ENCODE results near the gene DGKD.
"Not testable (repeated sequence)": the region's sequence is repeated elsewhere in the genome, so short reads cannot be mapped to it uniquely, and the experiment has no call there.

The DGKD gene, protein sequence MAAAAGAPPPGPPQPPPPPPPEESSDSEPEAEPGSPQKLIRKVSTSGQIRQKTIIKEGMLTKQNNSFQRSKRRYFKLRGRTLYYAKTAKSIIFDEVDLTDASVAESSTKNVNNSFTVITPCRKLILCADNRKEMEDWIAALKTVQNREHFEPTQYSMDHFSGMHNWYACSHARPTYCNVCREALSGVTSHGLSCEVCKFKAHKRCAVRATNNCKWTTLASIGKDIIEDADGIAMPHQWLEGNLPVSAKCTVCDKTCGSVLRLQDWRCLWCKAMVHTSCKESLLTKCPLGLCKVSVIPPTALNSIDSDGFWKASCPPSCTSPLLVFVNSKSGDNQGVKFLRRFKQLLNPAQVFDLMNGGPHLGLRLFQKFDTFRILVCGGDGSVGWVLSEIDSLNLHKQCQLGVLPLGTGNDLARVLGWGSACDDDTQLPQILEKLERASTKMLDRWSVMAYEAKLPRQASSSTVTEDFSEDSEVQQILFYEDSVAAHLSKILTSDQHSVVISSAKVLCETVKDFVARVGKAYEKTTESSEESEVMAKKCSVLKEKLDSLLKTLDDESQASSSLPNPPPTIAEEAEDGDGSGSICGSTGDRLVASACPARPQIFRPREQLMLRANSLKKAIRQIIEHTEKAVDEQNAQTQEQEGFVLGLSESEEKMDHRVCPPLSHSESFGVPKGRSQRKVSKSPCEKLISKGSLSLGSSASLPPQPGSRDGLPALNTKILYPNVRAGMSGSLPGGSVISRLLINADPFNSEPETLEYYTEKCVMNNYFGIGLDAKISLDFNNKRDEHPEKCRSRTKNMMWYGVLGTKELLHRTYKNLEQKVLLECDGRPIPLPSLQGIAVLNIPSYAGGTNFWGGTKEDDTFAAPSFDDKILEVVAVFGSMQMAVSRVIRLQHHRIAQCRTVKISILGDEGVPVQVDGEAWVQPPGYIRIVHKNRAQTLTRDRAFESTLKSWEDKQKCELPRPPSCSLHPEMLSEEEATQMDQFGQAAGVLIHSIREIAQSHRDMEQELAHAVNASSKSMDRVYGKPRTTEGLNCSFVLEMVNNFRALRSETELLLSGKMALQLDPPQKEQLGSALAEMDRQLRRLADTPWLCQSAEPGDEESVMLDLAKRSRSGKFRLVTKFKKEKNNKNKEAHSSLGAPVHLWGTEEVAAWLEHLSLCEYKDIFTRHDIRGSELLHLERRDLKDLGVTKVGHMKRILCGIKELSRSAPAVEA

DNA sequence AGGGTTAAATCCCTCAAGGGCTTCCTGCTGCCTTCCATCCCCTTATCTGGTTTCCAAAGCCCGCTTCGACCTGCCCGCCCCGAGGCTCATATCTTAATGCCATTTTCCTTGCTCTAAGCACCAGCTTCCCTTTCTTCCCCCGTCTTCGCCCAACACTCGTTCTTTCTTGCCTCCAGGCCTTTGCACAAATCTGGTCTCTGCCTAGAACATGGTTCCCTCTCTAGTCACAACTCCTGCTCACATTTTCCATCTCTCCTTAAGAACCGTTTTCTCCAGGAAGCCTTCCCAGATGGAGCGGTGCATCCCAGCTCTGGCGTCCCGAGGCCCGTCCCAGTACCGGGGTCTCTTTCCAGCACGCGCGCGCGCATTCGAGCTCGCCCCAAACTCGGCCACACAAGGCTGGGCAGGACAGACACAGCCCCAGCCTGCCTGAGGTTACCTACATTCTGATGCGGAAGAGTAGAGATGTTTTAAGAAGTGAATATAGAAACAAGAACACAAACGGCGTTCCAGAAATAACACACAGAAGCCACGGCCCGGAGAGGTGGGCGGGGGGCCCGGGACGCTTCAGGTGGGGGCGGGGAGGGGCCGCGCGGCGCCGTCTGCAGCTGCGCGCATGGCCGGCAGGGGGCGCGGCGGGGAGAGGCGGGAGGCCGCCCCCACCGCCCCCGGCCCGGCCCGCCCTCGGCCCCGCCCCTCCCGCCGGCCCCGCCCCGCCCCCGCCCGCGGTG, at the start of gene DGKD:
Gene DGKD (plus strand): TSS at position 726 of the 731 bp plus-strand sequence. CDS start 25 bp downstream, outside the sequence.
- DNase-seq: peak; percentile 25 to 63 (median 57)

DNA sequence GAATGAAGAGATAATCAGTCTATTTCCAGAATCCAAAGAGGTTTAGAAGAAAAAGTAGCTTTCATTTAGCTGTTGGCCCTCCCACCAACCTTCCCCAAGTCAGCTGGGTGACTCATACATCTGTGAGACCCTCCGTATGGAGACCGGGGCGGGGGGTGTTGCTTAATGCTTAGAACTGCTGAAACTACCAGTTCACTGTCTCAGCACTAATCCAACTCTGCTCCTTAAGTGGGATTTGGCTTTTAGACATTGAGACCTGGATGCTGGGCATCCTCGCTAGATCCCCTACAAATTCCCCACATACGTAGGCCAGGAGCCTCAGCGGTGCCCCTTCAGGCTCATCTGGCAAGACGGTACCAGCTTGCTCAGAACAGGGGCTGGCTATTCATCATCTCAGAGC, 46.7 kb upstream of the DGKD start, which contains the start of gene SAG:
Gene SAG (plus strand): TSS at position 252 of the 400 bp plus-strand sequence. CDS start 1,374 bp downstream, outside the sequence.
- no peak for DNase-seq

DNA sequence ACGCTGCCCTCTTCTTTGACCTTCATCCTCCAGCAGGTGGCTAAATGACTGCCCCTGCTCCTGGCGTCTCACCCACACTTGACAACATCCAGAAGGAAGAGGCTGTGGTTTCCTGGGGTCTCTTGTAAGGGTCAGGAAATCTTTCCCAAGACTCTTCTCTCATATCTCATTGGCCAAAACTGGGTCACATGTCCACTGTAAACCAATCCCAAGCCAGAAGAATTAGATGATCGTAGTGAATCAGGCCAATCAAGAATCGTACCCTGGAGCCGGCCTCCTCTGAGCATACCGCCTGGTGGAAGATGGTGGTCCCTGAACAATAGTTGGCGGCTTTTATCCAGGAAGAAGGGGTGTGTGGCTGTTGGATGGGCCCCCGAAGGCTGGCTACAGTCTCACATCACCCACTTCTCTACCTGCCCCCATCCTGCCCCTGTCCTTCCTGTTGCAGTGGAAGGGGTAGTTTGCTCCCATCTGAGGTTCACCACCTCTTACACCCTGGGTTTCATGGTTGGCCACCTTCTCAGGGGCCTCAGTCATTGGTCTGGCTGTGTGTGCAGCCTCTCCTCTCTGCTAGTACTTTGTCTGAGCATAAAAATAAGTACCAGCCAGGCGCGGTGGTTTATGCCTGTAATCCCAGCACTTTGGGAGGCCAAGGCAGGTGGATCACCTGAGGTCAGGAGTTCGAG, 42.9 kb upstream of the DGKD start:
- DNase-seq: no peak

DNA sequence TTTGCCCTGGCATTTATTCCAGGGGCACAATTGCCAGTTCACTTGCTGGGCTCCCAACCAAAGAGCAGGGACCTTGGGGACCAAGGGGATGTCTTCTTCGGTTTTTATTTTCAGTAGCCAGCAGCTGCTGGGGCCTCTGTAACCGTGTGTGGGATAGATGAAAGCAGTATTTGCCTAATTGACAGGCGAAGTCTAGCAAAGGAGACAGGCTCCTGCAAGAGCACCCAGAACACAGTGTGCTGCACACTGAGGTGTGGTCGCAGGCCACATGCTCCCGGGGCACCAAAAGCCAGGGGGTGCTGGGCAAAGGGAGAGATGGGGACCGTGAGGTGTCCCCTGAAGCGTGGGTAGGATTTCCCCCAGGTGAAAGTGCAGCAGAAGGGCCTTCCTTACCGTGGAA, 41.4 kb upstream of the DGKD start:
- DNase-seq: no peak

DNA sequence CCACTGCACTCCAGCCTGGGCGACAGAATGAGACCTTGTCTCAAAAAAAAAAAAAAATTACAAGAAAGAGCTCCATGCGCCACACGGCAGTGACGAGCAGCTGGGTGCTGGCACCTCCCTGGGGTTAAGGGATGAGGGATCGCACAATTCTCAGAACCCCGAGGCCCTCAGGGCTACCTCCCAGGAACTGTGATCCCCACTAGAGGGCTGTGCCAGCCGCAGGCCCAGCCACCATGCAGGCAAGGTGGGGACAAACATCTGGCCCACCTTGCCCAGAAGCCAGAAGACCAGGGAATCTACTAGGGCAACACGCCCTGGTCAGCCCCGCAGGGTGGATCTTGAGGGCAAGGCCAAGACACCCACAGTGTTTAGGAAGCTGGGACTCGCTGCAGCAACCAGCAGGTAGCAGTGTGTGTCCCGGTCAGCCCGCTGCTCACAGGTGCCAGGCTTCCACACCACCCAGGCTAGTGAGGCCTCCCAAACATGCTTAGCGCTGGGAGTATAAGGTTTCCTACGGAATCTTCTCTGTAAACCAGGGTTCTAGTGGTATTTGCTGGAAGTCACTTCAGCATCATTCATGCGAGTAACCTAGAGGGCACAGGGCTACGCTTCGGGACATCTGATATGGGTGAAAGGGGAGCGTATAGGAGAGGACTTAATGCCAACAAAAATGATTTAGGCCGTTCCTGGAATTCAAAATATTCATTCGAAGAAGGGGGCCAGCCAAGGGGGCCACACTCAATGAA, 39.9 kb upstream of the DGKD start:
- DNase-seq: no peak

DNA sequence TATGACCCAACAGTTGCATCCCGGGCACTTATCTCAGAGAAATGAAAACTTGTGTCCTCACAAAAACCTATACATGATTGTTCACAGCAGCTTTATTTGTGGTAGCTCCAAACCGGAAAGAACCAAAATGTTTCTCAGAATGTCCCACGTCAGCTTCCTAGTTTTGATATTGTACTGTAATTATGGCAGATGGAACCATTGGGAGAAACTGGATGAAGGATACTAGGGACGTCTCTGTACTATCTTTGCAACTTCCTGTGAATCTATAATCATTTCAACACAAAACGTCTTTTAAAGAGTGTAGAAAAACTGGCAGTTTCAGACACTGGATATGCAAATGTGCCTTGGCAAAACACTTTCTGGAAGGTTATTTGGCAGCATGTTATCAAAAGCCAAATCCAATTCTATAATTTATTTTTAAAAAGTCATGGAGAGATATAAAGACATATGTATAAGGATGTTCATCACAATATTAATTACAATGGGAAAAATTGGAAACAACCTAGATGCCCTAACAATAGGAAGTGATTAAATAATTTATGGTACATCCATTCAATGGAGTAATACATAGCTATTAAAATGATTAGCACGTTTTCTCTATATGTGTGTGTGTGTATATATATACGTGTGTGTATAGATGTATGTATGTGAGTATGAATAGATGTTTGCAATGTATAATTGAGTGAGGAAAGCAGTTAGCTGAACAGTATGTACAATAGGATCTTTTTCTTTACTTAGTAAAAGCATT, 36.9 kb upstream of the DGKD start:
- DNase-seq: no peak

DNA sequence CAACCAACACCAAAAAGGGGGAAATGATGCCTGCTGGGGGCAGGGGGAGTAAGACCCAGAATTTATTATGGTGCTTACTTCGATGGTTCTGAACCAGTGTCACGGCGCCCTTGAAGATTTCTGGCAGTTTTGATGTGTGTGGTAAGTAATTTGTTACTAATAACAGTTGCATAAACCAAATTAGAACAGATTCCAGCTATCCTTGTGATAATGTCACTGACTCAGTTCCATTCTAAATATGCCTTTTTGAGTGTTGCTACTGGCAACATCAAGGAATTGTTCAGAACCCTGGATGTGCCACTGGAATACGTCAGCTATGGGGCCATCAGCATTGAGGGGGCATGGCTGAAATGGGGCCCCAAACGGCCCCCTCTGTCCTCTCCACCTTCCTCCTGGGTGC, 35.0 kb upstream of the DGKD start:
- DNase-seq: no peak

DNA sequence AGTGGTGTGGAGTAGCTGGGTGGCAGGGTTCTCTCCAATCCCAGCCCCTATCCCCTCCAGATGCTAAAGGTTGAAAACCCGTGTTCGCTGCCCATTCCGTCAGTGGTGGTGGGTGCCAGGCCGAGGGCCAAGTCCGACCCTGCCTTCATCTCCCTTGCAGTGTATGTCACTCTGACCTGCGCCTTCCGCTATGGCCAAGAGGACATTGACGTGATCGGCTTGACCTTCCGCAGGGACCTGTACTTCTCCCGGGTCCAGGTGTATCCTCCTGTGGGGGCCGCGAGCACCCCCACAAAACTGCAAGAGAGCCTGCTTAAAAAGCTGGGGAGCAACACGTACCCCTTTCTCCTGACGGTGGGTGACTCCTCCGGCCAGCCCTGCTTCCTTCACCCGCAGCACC, 33.8 kb upstream of the DGKD start:
- DNase-seq: no peak

DNA sequence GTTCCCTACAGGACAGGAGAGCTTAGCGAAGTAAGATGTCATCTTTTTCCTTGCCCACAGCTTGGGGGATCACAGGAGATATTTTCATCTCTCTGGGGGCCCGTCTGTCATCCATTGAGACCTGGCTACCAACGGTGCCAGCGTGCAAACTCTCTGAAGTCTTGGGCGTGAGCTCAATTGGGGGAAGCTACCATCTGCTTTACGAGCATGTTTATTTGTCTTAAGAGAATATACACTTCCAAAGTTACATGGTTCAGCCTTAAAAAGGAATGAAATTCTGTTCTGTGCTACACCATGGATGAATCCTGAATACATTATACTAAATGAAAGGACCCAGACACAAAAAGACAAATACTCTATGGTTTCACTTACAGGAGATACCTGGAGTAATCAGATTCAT, 33.1 kb upstream of the DGKD start:
- no peak for DNase-seq

DNA sequence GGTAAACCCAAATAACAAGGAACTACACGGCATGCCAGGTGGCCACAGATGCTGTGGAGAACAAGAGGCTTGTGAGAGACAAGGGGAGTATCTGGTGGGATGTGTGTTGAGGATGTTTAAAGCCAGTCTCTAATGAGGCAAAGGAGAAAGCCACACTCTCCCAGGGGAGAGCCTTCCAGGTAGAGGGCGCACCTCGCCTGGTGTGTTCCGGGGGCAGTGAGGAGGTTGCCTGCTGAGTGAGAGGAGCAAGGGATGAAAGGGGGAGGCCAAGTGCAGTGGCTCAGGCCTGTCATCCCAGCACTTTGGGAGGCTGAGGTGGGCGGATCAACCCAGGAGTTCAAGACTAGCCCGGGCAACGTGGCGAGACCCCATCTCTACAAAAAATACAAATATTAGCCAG, 30.4 kb upstream of the DGKD start:
- no peak for DNase-seq

DNA sequence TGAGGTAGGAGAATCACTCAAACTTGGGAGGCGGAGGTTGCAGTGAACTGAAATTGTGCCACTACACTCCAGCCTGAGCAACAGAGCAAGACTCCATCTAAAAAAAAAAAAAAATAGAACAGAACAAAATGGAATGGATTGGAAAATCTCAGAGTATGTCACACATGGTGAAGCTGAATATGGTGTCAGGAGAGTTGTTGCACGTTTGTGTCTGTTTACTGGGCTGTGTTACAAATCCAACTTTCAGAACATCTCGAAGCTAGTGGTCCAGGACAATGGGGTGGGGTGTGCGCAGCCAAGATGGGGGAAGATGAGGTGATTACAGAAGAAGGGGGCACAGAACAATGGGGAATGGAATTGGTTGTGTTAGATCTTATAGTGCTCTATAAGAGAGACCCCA, 29.0 kb upstream of the DGKD start:
- DNase-seq: no peak

DNA sequence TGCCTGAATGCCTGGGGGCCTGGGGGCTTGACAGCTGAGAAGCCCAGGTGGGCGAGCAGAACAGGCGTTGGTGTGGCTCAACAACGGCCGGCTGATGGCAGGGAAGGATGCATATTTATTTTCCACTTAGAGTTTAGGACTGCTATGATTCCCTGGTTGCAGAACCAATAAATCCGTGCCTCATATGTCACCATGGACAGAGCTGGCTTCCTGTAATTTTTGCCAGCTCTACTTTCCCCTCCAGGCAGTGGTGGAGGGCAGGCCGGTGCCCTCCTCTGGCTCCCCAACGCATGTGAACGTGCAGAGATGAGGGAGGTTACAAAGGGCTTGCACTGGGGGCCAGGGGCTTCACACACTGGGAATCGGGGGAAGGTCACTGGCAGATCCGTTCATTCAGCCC, 28.5 kb upstream of the DGKD start:
- DNase-seq: peak in 2 of 3 experiments; percentile 15 to 50

DNA sequence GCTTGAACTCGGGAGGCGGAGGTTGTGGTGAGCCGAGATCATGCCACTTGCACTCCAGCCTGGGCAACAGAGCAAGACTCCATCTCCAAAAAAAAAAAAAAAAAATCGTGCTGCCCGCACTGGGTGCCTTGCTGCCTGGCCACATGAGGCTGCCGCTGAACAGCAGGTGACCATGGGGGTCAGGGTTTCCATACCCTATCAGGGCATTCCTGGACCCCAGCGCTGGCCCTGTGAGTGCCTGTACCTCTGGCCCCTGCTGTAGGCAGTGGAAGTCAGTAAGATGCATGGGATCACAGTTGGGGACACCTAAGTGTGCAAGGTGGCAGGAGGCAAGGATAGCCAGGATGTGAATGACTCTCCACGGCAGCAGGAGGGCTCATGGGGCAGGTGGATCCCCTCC, 27.8 kb upstream of the DGKD start:
- DNase-seq: no peak

DNA sequence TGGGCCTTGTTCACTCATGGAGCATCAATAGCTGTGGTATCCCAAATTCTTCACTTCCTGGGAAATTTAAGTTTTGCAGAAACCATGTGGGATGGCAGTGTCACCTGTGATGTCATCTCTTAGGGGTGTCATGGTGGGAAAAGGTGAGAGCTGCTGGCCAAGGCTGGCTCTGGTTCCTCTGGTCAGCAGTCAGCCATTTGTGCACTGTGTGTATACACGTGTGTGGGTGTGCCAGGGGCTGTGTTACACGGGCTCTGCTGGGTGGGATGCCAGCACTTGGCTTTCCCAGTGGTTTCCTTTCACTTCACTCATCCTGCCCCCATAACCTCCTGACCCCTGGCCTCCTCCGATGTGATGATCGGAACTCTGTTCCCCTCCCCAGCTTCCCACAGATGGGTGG, 25.4 kb upstream of the DGKD start:
- DNase-seq: no peak

DNA sequence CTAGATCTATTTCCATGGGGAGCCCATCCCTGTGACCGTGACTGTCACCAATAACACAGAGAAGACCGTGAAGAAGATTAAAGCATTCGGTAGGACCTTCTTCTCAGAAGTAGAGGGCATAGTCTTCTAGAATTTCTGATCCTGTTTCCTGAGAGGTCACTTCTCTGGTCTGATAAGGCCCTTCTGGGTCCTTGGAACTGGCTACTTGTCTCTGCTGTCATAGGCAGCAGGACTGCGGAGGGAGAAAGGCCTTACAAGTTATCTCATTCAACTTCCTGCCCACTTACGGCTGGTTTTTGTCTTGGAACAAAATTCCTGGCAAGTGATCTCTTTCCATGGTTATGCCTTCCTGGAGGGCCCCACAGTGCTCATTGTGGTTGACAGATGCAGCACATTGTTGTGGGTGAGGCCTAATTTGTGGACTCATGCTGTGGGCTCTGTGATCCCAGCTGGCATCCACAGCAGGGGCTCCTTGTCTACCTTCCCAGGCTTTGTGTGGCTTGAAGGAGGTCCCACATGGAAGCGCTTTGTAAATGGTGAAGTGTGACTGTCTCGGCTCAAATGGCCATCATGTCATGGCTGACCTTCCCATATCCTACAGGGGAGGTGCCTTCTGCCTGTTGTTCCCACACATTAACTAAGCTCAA, 24.7 kb upstream of the DGKD start:
- peak in 2 of 3 experiments; percentile 80 to 92 for DNase-seq

DNA sequence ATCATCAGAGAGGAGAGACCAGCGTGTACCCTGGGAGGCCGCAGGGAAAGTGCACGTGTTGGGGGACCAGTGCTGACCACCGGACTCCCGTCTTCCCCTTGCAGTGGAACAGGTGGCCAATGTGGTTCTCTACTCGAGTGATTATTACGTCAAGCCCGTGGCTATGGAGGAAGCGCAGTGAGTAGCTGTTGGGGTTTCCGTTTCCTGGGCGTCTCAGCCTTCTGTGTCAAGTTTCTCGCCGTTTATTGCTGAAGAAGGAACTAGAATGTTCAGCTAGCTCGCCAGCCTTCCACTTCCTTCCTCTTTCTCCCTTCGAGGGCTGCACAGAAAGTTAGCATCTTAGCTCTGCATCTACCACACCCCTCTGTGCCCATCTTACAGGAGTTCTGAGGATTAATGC, 22.8 kb upstream of the DGKD start:
- no peak for DNase-seq

DNA sequence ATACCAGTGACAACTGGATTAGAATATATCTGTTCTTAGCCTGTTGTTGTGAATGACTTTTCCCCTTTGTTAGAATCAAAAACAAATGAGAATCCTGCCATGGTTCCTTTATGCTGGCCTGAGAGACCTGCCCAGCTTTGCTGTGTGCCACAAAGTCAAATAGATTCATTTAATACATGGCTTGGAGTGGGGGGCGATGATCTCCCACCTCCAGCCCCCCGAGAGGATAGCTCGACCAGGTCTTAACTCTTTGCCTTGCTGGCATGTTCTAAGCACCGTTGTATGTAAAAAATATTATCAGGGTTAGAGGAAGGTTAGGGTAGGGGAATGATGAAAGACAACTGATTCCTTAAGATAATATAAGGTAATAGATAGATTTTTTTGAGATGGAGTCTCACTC, 22.2 kb upstream of the DGKD start:
- no peak for DNase-seq

DNA sequence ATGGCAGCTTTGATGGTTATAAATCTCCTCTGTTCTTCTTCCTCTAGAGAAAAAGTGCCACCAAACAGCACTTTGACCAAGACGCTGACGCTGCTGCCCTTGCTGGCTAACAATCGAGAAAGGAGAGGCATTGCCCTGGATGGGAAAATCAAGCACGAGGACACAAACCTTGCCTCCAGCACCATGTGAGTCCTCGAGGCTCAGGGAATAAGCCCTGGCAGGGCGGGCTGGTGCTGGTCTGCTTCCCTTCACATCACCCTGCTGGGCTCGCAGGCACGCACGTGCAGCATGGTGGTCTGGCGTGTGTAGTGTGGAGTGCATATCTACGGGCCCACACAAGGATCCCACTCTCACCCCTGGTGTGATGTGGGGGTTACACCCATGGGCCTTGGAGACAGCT, 19.4 kb upstream of the DGKD start:
- DNase-seq: no peak

DNA sequence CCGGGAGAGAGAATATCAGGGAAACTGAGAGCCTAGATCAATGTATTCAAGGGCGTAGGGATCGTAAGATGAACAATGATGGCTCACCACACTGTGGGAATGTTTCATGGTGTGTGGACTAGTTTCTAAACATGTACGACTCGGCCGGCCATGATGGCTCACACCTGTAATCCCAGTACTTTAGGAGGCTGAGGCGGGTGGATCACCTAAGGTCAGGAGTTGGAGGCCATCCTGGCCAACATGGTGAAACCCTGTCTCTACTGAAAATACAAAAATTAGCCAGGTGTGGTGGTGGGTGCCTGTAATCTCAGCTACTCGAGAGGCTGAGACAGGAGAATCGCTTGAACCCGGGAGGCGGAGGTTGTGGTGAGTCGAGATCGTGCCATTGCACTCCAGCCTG, 18.2 kb upstream of the DGKD start:
- not testable (repeated sequence) for DNase-seq

DNA sequence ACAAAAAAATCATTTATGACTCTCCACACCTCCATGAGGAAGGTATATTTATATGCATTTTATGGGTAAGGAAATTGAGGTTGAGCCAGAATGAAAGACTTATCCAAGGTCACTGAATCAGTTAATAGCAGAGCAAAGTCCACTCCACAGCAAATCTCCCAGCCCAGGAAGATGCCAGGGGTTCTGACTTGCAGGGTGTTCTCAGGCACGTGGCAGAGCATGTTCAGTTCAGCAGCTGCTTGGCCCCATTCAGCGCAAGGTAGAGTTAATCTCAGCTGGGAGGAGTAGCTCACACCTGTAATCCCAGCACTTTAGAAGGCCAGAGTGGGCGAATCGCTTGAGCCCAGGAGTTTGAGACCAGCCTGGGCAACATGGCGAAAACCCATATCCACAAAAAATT, 17.8 kb upstream of the DGKD start:
- DNase-seq: no peak
